ENCODE measurements around the gene CCDC88A.
"Not testable (repeated sequence)": the region's sequence is repeated elsewhere in the genome, so short reads cannot be mapped to it uniquely, and the experiment has no call there.

The CCDC88A gene

DNA sequence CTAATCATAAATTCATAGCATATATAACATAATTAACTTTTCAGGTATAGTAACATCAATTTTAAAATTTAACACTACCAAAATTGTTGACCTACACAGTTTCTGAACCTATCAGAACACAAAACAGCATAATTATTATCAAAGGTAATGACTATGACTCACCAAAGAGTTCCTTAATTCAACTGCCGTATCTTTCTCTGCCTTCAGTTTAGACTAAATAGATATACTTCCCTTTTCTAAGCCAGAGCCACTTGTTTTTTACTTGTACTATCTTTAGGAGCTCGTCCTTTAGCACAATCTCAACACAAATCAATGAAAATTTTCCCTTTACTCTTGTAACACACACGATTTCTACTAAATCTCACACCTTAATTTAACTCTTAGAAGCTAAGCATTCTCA is 54.4 kb downstream of the CCDC88A start:
- DNase-seq: no peak

DNA sequence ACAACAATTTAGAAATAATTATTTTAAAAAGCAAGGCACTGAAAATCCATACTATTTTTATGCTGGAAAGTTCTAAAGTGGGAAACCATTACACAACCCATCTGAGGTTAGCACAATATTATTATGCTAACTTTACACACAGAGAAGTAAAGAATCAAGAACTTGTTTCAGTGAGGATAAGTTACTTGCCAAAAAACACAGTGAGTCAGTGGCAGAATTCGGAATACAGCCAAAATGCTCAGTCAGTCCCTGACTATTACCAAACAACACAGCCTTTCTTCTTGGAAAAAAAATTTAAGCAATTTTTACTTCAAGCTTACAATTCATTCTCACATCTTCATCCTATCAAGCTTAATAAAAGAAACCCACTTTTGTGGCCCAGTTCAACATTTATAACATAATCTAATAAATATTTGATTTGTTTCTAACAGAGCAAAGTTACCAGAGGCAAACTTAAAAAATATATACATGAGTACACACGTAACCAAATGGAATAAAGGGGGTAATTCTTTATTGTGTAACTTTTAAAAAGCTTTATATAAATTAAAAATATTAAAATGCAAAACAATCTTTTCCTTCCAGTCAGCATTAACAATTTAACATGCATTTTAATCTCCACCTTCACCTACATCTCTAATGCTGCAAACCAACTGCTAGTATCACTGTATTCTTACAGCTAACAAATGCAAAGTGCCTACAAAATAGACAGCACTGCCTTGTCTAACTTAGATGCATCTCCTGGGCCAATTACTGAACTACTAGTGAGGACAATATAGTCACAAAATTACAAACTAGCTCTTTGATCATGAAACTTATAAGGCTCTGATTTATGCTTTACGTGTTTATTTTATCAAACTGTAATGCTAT is 55.2 kb downstream of the CCDC88A start:
- DNase-seq: no peak

DNA sequence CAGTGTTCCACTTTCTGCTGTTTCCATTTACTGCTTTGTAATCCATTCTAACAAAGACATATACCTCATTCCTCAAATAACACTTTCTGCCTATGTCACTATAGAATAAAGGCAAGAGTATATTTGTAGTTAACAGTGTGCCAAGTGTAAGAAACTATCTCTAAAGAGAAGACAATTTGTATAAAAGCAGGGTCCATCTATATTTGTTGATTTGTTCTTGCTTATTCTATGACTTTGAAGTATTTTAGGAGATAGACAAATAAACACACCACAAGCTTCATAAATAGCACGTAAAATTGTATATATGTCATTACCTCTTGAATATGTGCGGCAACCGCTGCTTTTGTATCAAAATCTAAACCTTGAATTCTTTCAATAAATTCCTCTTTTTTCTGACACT is 56.0 kb downstream of the CCDC88A start:
- no peak for DNase-seq

DNA sequence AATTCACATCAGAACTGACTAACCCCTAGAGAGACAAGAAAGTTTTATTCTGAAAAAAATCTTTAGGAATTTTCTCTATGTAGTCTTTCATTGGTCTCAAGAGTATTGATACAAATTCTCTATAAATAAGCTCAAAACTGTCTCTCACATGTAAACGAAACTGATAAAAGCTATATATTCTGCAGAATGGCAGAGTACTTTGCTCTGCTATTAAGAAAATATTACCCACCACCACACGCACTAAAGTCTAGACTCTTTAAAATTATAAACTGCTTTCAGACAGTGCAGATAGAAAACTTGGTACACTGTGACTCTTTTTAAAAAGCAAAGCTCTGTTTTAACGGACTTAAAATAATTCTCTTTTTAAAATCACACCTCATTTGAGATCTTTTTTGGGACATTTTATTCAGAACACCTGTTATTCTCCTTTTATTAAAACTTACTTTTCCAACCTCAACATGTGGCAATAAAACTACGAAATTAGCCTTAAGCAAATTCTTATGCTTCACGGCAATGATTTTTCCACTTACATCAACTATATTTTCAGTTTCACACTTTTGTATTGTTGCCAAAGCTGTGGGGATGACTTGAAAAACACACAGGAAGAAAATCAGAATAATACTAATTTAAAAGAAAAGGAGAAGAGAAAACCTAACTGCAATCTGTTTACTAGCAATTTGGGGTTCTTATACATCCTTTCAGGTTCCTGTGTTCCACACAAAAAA is 58.0 kb downstream of the CCDC88A start:
- no peak for DNase-seq

DNA sequence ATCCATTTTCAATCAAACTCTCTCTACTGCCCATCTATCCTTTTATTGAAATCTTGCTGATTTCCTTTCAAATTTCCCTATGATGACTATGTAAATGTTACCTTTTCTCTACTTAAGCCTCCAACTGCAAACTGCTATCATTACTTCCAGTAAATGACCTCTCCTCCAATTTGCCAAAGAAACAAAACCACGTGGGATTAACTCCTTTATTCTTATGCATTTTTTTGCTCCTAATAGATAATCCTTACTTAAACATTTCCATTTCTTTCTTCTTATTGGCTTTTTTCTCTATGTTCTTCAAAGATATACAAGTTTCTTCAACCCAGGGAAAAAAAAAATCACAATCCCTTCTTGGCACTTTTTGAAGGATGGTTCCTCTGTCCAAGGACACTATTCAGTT is 61.2 kb downstream of the CCDC88A start:
- no peak for DNase-seq

DNA sequence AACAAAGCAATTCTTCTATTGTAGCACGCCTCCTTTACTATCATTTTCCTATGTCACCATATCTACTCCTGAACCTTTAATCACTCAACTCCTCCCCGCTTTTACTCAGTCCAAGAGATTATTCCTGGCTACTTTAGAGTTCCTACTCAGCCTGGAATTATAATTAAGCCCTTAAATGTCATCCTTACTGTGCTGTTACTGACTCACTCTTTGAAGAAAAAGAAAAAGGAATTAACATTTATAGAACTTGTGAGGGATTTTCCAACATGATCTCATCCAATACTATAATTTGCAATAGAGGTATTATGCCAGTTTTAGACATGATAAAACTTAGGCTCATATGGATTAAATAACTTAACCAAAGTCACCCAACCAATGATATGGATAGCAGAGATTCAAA is 61.7 kb downstream of the CCDC88A start:
- DNase-seq: no peak

DNA sequence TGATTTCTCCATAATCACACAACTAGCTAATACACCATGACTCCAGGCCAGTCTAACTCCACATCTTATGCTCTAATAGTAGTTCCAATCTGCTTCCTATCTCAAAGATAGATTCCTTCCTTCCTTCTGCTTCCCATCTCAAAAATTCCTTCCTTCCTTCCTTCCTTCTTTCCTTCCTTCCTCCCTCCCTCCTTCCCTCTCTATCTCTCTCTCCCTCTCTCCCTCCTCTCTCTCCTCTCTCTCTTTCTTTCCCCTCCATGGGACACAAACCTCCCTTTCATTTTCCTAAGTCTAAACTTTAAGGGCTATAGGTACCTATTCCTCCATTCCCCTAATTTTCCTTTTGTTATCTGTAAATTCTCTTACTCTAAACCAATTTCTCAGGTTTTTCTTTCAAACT is 62.5 kb downstream of the CCDC88A start:
- no peak for DNase-seq

DNA sequence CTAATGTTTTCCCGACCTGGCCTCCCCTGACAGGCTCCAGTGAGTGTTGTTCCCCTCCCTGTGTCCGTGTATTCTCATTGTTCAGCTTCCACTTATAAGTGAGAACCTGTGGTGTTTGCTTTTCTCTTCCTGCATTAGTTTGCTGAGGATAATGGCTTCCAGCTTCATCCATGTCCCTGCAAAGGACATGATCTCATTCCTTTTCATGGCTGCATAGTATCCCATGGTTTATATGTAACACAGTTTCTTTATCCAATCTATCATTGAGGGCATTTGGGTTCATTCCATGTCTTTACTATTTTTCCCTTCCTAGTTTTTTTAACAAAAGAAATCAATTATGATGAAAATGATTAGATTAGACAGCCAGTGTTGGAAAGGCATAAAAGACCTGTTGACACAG is 63.5 kb downstream of the CCDC88A start:
- not testable (repeated sequence) for DNase-seq

DNA sequence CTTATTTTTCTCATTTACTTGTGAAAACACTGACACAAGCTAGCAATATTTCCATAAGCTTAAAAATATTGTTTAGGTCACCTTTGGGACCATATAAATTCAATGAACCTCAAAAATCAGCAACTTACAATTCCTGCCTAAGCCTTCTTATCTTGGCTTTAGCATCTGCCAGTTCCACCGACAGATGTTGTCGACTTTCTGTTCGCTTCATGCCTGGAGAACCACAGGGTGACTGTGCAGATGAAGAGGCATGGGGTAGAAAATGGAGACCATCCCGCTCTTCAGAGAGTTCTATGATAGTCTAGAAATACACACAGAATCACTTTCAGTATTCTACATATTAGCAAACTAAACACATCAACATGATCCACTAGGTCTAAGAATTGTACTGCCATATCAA is 64.2 kb downstream of the CCDC88A start:
- DNase-seq: no peak

DNA sequence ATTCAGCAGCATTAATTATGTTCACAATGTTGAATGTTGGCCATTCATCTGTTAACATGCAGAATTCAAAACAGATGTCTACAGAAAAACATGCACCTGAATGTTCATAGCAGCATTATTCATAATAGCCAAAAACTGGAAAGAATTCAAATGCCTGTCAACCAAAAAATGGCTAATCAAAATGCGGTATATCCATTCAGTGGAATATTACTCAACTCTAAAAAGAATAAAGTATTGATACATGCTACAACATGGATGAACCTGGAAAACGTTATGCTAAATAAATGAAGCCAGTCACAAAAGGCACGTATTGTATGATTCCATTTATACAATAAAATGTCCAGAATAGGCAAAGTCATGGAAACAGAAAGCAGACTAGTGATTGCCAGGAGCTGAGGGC is 68.0 kb downstream of the CCDC88A start:
- no peak for DNase-seq

DNA sequence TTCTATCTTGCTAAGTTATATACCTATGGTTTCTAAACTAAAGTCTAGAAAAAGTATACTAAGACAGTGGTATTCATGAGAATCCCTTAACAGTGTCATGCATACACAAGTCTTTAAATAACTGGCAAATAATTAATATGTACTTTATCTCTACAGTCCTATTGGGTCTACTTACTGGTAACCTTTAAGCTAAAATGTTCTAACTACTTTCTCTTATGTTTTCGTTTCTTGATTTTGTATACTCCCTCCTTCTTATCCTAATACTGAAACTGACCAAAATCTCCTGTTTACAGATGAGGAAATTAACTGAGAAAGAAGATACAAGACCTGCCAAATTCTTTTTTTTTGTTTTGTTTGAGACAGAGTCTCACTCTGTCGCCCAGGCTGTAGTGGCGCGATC is 74.6 kb downstream of the CCDC88A start:
- DNase-seq: no peak

DNA sequence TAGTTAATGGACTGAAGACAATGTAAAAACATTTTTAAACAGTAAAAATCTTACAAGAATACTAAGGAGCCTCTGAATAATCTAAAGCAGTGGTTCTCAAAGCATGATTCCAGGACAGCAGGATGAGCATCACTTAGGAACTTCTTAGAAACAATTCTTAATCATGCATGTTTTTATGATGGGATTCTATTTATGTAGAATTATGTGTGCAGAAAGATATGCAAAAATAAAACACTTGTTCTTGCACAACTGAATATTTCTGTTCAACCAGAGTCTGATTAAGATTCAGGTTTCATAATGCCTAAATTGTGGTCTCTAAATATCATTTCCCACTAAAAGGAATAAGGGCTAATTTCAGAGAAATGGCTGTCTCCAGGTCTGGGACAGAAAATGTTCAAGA is 81.4 kb downstream of the CCDC88A start:
- no peak for DNase-seq

DNA sequence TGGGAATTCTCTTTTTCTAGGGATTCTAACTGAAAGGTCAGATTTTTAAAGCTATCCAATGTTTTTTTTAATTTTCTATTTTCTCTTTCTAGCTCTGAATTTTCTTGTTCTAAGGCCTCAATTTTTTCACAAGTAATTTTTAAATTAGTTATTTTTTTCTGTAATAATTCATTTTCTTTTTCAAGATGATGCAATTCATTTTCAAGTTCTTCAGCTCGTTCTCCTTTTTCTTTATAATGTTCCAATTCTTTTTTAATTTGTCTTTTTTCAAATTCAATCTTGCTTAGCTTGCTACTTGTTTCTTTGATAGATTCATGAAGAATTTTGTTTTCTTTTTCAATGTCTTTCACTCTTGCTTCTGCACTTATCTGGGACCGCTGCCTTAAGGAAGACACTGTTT is 84.9 kb downstream of the CCDC88A start:
- DNase-seq: no peak

DNA sequence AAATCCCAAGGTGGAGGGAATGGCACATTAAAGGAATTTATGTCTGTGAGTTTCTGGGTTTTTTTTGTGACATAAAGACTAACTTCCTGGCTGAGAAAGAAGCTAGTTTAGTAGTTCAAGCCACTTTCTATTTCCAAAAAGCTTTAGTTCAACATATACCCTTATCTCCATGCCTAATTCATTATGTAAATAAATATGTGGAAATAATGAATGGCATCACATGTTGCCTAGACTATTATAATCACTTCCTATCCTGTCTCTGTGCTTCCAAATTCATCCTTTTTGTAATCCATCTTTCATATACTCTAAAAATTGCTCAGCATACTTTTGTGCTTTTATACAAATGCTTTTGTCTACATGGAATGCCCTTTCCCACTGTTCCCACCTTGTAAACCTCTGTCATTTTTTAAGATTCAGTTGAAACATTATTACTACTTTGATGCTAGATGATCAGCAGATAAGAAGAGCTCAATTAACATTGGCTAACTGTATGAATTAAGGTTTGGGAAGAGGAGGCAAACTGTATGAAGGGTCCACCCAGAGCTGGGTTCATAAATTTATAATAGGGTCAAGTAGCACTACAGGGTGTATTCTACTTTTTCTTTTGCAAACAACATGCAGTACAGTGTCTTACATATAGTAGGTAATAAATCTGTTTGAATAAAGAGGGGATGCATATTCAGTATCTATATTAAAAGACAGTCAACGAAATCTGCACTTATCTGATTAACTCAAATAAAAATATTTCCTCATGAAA is 88.9 kb downstream of the CCDC88A start:
- no peak for DNase-seq

DNA sequence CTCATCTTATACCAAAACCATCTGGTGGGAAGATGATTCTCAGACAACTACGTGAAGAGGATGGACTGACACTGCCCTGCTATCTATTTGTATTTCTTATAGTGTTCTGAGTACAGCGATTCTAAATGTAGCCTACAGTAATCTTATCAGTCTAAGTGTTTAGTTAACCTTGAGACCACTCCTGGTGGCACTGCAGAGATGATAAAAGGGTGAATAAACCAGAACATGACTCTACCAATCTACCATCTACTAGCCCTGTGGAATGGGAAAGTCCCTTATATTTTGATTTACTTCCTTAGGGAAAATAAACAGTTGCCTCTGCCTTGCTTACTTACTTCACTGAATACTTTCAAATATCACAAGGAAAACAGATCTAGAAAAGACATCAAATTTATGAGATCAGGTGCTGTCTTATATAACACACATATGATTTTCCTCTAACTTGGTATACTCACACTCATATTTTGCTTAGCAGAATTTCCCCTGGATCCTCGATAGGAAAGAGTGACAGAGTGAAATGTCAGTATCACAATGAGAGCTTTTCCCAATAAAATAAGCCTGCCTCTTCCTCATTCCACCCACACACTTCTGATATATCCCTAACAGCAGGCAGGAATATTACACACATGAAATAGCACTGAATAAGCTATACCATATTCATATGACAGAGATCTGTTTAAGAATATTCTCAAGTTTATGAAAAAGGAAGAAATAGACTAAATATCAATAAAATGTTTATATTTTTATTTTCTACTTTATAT is 92.0 kb downstream of the CCDC88A start:
- no peak for DNase-seq

DNA sequence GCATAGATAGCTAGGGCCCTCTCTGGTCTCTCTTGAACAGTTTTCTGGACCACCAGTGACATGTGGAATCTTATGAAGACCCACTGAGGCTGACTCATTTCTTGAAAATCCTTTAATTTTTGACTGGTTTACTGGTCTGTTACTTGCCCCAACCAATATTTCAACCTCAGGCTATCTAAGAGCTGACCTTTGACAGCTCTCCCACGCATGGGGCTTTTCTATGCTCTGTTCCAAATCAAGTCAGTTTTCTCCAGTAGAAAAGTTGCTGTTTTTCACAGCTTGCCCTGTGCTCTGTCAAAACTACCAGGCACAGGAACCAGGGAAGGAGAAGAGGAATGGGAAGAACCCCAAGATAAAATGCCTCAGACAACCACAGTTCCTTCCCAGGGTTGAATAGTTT is 104.7 kb downstream of the CCDC88A start:
- no peak for DNase-seq

DNA sequence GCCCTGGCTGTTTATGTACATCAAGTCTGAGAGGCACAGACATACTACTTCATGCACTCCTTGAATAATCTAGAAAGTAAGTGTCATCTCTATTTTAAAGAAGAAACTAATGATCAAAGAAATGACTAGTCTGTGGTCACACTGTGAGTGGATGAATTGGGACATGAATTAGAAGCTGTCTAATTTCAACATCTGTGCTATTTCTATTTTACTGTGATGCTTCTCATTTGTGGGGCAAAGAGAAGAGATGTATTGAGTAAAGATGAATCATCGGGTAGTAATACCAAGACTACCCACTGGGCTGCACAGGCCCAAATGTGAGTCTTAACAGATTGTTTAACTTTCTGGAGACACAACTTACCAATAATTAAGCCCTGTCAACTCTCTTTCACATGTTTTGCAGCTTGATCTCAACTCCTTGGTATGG is 108.2 kb downstream of the CCDC88A start:
- no peak for DNase-seq

DNA sequence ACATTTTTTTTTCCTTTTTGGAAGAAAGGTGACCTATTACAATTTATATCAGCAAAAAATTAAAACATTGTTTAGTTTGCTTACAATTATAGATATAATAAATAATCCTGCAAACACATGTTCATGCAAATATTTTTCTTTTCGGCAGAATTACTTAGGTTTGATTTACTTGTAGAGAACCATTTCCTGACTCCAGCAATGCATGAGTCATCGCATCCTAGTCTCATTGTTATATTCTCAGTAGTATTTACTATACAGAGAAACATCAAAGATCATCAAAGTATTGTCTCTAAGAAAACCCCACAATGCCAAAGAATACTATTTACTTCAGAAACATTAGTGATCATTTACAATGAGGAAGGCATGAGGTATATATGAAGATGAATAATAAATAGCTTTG is 110.2 kb downstream of the CCDC88A start:
- DNase-seq: no peak

DNA sequence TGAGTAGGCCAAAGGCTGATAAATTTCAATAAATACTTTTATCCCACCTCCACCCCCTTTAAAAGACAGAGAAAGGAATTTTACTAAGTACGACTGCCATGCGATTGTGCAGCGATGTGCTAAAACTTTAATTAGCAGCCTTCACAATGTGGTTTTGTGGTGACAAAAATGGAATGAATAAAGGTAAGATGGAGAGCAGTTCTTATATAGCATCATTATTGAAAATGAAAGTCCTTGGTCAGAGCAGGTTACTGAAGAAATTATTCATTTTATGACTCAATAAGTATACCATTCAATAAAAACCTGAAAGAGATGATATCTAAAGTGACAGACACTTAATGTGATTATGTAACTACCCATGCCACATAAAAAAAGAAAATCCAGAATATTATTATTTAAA is 117.4 kb downstream of the CCDC88A start:
- DNase-seq: no peak

DNA sequence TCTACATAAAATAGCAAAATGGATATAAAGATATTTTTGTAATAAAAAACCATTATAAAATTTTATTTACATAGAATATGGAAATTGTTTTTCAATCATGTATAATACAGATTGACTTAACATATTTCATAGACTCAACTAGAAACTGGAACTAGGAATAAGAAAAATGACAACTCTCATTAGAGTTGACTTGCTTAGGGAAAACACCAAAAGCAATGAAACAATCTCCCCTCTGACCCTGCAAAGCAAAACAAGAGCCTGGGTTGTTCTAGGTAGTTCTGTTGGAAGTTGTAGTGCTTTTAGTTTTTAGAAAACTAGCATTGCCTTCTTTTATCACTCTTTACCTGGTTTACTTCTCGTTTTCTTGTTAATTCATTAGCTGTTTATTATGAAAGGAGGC is 118.4 kb downstream of the CCDC88A start:
- DNase-seq: no peak

DNA sequence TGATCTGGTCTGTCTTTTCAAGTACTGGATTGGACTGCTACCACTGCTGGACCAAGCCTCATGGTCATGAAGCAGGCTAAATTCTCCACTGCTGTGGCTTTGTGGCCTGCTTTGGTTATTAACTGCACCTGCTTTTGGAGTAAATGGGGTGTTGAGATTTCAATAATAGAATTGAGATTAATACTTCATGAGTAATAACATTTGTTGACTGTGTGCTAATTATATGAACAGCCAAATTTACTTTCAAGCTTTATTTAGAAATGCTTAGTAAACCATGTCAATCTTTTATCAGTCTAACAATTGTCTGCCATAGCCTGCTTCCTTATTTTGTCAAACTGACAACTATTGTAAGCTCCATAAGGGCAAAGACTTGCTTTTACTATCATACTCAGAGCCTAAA is 123.3 kb downstream of the CCDC88A start:
- DNase-seq: no peak

DNA sequence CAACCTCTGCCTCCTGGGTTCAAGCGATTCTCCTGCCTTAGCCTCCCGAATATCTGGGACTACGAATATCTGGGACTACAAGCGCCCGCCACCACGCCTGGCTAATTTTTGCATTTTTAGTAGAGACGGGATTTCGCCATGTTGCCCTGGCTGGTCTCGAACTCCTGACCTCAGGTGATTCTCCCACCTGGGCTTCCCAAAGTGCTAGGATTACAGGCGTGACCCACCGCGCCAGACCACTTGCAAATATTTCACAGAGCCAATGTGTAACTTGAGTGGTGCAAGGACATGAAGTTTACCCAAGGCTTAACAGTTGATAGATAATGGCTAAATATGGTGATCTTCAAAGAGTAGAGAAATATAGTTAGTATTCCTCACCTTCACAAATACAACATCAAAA is 136.6 kb downstream of the CCDC88A start:
- DNase-seq: no peak
